HuH-7 (cell line): ENCODE measurements around the gene RALGPS1.

ENCODE experiments used
- DNase-seq: peaks from one replicate; pipeline ENCODE4 v3.0.0; 2011; ENCODE audit warnings: low spot score

The RALGPS1 gene

DNA sequence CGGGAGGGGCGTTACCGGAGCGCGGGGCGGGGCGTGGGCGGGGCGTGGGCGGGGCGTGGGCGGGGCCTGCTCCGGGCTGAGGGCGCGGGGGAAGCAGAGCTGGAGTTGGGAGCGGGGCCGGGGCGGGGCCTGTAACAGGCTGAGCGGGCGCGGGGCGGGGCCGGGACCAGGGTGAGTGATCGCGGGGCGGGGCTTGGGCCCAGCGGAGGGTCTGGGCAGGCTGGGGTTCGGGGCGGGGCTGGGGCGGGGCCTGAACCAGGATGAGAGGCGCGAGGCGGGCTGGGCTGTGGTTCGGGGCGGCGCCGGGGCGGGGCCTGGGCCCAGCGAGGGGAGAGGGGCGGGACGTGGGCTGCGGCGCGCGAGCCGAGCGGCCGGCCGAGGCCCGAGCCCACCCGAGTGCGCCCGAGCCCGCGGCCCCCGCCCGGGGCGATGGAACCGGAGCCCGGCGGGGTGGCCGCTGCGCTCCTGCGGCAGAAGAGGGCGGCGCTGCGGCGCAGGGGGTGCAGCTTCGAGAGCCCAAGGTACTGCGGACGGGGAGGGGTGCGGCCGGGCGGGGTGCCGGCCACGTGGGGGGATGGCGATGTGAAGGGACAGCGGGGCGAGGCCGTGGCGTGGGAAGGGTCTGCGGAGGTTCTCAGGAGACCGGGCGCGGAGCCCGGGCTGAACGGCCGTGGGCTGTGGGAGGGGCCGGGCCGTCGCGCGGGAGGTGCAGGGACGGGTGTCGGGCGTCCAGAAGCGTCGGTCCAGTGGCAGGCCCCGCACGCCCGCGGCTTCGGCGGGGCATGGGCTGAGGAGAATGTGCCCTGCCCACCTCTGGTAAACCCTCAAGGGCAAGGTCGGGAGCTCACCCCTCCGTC is 310.5 kb downstream of the RALGPS1 start:
- peak; percentile 98 for DNase-seq

DNA sequence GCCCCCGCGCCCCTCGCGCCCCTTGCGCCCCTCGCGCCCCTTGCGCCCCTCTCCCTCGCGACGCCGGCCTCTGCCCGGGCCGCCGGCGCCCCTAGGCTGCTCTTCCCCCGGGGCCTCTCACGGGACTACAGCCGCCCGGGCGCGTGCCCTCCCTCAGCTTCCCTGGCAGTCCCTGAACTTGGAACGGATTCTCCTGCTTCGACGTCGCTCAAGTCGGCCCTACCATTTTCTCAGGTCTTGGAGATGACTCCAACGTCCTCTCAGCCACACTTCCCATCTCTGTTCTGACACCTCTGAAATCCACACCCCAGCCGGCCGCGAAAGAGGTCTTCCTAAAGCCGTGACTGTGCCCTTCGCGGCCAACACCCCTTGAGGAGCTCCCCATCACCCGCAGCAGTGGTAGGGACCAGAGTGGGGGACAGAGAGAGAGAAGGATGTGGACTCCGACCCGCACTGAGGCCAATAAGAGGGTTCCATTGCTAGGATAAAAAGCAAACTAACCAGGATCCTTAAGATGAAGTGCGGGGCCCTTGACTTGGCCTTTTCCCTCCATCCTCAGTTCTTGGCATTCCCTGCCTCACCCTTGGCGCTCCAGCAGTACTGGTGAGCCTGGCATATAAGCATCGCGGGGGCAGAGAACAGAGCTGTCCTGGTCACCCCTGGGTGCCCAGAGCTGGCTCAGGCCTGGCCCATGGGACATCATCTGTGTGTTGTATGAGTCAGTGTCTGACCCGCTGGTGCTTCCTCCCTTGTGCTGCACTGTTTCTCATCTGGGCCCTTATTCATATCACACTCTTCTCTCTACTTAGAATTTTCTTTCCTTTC is 311.4 kb downstream of the RALGPS1 start:
- no peak for DNase-seq

DNA sequence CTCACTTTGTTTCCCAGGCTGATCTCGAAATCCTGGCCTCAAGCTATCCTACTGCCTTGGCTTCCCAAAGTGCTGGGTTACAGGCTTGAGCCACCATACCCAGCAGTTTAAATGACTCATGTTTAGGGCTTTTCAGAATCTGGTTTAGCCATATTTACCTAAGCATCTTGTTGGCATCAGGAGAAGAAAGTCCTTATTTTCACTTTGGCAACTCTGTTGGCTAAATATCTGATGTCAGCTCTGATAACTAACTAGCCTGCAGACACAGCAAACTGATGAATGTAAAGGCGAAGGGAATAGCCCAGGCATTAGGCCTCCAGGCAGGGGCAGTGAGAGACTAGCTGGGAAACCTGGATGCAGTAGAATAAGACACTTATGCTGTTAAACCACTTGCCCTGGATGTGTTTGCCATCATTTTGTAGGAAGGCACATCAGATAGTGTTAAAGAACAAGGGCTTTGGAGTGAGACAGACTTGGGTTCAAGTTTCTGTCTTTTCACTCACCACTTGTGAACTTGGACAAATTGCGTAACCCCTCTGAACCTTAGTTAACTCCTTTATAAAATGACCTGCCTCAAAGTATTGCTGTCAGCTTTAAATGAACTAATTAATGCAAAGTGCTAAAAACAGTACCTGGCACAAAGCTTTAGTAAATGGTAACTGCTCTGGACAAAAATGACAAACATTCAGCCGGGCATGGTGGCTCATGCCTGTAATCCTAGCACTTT is 315.3 kb downstream of the RALGPS1 start:
- no peak for DNase-seq

GRCh38 chr9:127231666-127232065 is 317.1 kb downstream of the RALGPS1 start:
- DNase-seq, result no peak

DNA sequence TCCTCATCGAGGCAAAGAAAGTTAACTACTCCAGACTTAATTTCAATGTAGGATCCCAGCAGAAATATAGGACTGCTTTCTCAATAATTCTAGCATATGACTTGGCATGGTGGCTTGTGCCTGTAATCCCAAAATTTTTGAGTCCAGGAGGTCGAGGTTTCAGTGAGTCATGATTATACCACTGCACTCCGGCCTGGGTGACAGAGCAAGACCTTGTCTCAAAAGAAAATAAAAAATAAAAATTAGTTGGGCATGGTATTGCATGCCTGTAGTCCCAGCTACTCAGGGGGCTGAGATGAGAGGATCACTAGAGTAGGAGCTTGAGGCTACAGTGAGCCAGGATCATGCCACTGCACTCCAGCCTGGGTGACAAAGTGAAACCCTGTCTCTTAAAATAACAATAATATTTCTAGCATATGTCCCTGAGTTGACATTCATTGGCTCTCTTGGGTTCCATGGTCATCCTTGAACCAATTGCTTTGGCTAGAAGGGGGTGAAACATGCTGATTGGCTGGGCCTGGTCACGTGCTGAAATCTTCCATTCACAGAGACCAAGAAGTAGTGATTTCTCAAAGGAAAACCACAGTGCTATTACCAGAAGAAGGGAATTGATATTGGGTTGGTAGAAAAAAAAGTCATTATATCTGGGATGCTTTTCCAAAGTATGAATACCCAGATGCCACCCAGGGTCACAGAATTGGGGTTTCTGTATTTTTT is 318.4 kb downstream of the RALGPS1 start:
- DNase-seq, result no peak

DNA sequence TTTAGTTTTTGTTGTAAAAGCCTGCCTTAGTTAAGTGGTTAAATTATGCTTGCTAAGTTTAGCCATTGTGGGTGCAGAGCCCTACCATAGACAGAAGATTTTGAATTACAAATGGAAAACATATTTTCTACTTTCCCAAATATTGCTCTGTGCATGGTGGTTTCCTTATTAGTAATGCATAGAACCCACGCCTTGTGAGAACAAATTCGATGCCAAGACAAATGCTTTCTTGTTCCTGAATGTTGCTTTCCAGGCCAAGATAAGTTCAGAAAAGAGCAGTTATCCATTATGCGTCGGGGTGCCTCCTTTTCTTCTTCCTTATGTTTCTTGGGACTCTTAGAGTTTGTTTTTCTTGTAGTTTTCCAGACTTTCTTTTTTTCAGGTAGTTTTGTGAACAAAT is 319.0 kb downstream of the RALGPS1 start:
- DNase-seq, result no peak

DNA sequence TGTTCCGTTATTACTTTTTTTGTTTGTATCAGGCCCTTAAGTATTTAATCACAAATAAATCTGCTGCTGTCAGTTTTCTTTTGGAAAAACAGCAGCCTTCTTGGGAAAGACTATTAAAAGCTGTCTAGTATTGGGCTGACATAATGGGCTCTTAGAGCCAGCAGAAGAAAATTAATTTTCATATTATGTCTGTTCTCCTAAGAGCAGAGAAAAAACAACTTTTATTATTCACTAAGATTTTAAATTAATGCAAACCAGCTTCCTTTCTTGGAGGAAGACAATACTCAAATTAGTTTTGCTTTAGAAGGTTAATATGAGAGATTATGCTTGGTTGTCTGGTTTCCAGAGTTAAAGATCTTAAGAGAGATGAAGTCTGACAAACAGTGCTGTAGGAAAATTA is 319.4 kb downstream of the RALGPS1 start:
- no peak for DNase-seq

GRCh38 chr9:127237801-127238200 is 323.2 kb downstream of the RALGPS1 start:
- DNase-seq, result no peak

- no peak for DNase-seq
These were observed 326.8 kb downstream of the RALGPS1 start for GRCh38 chr9:127241354-127241753.

- DNase-seq, result peak; percentile 95
These were observed 330.3 kb downstream of the RALGPS1 start for GRCh38 chr9:127244609-127245601.

DNA sequence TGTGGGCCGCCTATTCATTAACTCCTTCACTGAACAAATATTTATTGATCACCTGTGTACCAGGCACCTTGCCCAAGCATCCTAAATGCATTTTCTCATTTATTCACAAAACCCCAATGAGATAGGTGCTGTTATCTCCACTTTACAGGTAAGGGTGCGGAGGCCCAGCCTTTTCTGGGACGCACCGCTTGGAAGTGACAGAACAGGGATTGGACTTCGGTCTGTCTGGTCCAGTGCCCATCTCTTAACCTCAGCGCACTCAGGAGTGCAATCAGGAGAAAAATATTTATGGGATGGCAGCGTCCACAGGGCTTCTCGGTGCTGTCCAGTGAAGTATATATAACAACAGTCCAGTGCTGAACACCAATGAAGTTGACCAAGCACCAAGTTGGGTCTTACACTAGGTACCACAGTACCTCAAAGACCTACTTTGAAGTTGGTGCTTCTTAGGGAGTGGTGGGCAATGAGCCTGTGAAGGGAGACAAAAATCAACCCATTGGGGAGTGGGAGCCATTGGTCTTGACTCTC is 331.1 kb downstream of the RALGPS1 start:
- DNase-seq, result no peak

- DNase-seq, result no peak
These were observed 333.7 kb downstream of the RALGPS1 start for GRCh38 chr9:127248241-127248640.

GRCh38 chr9:127249877-127250276 is 335.3 kb downstream of the RALGPS1 start:
- no peak for DNase-seq

GRCh38 chr9:127250896-127251391 is 336.4 kb downstream of the RALGPS1 start:
- DNase-seq, result no peak

DNA sequence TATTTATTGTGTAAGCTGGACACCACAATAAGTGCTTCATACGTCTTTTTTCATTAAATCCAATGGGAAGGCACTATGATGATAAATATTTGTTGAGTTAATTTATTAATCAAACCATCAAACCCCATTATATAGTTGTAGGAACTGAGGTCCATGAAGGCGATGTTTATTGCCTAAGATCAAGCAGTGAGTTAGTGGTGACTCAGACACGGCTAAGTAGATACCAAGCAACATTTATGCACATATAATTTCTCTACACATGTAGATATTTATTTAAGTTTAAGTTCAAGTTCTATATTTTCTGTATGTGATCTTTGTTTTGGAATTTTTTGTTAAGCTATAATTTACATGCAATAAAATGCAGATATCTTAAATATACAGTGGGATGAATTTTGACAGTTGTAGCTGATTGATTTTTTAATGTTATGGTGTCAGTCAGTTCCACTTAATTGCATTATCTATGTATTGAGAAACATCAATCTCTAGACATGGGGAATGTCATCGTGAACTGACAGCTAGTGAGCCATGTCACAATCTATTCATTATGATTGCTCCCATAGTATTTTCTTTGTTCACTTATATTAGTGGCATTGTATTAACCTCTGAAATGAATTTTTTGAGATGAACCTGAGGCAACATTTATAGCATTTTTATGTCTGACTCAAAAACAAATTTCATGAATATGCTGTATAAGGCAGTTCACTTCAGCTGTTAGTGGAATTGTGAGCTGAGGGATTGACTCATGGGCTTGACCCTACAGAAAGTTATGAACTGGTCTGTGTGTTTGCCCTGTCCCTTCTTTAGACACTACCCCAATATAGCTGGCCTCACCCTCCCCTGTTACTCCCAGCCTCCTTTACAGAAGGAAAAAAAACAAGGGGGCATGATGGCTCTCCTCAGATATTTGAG is 338.1 kb downstream of the RALGPS1 start:
- DNase-seq, result no peak

DNA sequence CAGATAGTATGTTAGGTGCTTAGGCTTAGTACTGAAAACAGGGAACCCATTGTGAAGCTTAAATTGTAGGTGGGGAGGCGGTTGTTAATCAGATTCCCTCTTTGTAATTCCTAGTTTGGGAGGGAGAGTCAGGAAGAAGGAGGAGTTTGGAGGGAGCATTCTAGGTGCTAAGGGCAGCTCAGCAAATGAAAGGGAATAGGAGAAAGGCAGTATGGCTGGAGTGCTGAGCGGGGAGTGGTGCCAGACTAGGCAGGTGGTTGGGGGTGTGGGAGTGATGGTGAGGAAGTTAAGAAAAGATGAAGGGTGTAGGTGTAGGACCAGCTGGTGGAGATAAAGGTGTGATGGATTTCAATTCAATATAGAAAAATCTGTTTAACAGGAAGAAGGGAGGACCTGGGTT is 338.9 kb downstream of the RALGPS1 start:
- no peak for DNase-seq

DNA sequence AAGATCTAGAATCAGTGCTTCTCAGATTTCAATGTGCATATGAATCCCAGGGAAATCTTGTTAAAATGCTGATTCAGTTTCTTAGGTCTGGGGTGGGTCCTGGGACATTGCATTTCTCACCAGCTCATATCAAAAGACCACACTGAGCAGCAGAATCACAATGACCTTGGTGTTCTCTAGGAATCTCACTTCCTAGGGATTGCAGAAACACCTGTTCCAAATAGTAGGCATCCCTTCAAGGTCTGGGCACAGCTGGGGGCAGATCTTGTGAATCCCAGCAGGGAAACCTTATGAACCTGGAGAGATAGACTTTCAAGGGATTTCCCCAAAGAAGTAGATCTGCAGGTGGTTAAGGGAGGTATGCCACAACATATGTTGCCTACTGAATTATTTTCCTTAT is 341.1 kb downstream of the RALGPS1 start:
- DNase-seq, result no peak

GRCh38 chr9:127256324-127256723 is 341.7 kb downstream of the RALGPS1 start:
- no peak for DNase-seq
